GM18909 (cell line): ENCODE results near the gene PCGF5.
A peak's percentile ranks its signal among the peaks of the same experiment; 100 is the strongest.

Source experiments
- ATAC-seq: cut with Tn5 transposase; IDR thresholded peaks from one replicate; pipeline ENCODE4 v1.9.1; 2021; ENCODE audit warnings: mild to moderate bottlenecking; ENCODE audit not compliant: unreplicated experiment, poor library complexity

PCGF5 gene

GRCh38 chr10:91208642-91209041, 11.8 kb upstream of the PCGF5 start:
- no peak for ATAC-seq

GRCh38 chr10:91210014-91210413, 10.4 kb upstream of the PCGF5 start:
- ATAC-seq: peak; percentile 19

GRCh38 chr10:91210435-91210834, 10.0 kb upstream of the PCGF5 start:
- peak; percentile 94 for ATAC-seq

GRCh38 chr10:91211675-91212074, 8.8 kb upstream of the PCGF5 start:
- ATAC-seq: no peak

GRCh38 chr10:91214911-91215310, 5.6 kb upstream of the PCGF5 start:
- ATAC-seq: no peak

GRCh38 chr10:91215384-91215783, 5.1 kb upstream of the PCGF5 start:
- no peak for ATAC-seq

- no peak for ATAC-seq
Measured at GRCh38 chr10:91219371-91220193, 881 bp upstream of the PCGF5 start.

GRCh38 chr10:91220954-91221675, 652 bp downstream of the PCGF5 start:
- peak; percentile 44 for ATAC-seq

GRCh38 chr10:91226093-91226492, 5.6 kb downstream of the PCGF5 start:
- ATAC-seq: no peak

- no peak for ATAC-seq
Measured at GRCh38 chr10:91227576-91227975, 7.1 kb downstream of the PCGF5 start.

- ATAC-seq: no peak
Measured at GRCh38 chr10:91229683-91230082, 9.2 kb downstream of the PCGF5 start.

GRCh38 chr10:91238191-91238590, 17.7 kb downstream of the PCGF5 start:
- ATAC-seq: no peak

GRCh38 chr10:91239789-91240188, 19.3 kb downstream of the PCGF5 start:
- no peak for ATAC-seq

- peak; percentile 47 for ATAC-seq
Measured at GRCh38 chr10:91242940-91243339, 22.5 kb downstream of the PCGF5 start.

- no peak for ATAC-seq
Measured at GRCh38 chr10:91247360-91248111, 27.1 kb downstream of the PCGF5 start.

GRCh38 chr10:91249700-91250099, 29.2 kb downstream of the PCGF5 start:
- no peak for ATAC-seq

- ATAC-seq: no peak
Measured at GRCh38 chr10:91250341-91250740, 29.9 kb downstream of the PCGF5 start.

- peak; percentile 52 for ATAC-seq
Measured at GRCh38 chr10:91251430-91252056, 31.1 kb downstream of the PCGF5 start.

GRCh38 chr10:91253300-91253699, 32.8 kb downstream of the PCGF5 start:
- no peak for ATAC-seq

GRCh38 chr10:91257310-91257709, 36.8 kb downstream of the PCGF5 start:
- no peak for ATAC-seq
